Endothelial cell (in vitro differentiated cells): ENCODE data around the gene TRMU. TPM values are rescaled to one million over a fixed set of nuclear protein-coding genes. Genes with fewer than 3 reads are reported as not detected.

Experiments used
- DNase-seq: peaks from one replicate; pipeline ENCODE4 v3.0.0; 2021; ENCODE audit warnings: low spot score
- H3K27ac Mint-ChIP-seq: one replicate; pipeline ENCODE4 v1.8.0; 2021; ENCODE audit warnings: mixed read lengths, inconsistent platforms; ENCODE audit not compliant: unreplicated experiment
- H3K27me3 Mint-ChIP-seq: one replicate; pipeline ENCODE4 v1.8.0; 2021; ENCODE audit warnings: mild to moderate bottlenecking, moderate library complexity, mixed read lengths, inconsistent platforms; ENCODE audit not compliant: unreplicated experiment
- H3K36me3 Mint-ChIP-seq: one replicate; pipeline ENCODE4 v1.8.0; 2021; ENCODE audit warnings: mild to moderate bottlenecking, low read depth, mixed read lengths, inconsistent platforms; ENCODE audit not compliant: unreplicated experiment
- H3K4me1 Mint-ChIP-seq: one replicate; pipeline ENCODE4 v1.8.0; 2021; ENCODE audit warnings: mild to moderate bottlenecking, mixed read lengths, inconsistent platforms; ENCODE audit not compliant: unreplicated experiment
- H3K4me3 Mint-ChIP-seq: one replicate; pipeline ENCODE4 v1.8.0; 2021; ENCODE audit warnings: mild to moderate bottlenecking, mixed read lengths, inconsistent platforms; ENCODE audit not compliant: unreplicated experiment
- H3K9me3 Mint-ChIP-seq: one replicate; pipeline ENCODE4 v1.8.0; 2021; ENCODE audit warnings: mixed read lengths, inconsistent platforms; ENCODE audit not compliant: unreplicated experiment
- CTCF ChIP-seq: fragments of 200-600 bp; sonication (generic); IDR thresholded peaks from one replicate; pipeline ENCODE4 v1.5.0; 2021; ENCODE audit warnings: antibody characterized with exemption; ENCODE audit not compliant: unreplicated experiment
- total RNA-seq: library from RNA; stranded (reverse); fragmentation: NEBNext Ultra II Directional; extraction: Animal tissue kit (Norgen Biotek cat#: 25700); gene quantifications from one replicate; pipeline ENCODE4 v1.2.1, GENCODE V29; 2021; ENCODE audit not compliant: unreplicated experiment

The TRMU gene
- total RNA-seq, 1 donor from 2014 or later, result 41.5 TPM

GRCh38 chr22:46386312-46386711, 50.8 kb downstream of the TRMU start:
- DNase-seq, result no peak
- Mint-ChIP-seq H3K4me3 (no peak overlapping the region), H3K4me1 (no peaks in the 10 kb centered on the region), H3K27me3 (no peaks in the 10 kb centered on the region), H3K27ac (no peak overlapping the region), H3K9me3 (no peaks in the 10 kb centered on the region), H3K36me3 (peaks cover 8% of the 10 kb centered on the region)
- TF ChIP-seq CTCF, result peak; percentile 28

GRCh38 chr22:46387748-46388147, 52.2 kb downstream of the TRMU start:
- no peak for DNase-seq
- no peaks in the 10 kb centered on the region for H3K27me3 Mint-ChIP-seq
- peaks cover 3% of the 10 kb centered on the region for H3K36me3 Mint-ChIP-seq
- H3K27ac Mint-ChIP-seq, result no peak overlapping the region
- no peaks in the 10 kb centered on the region for H3K9me3 Mint-ChIP-seq
- no peak overlapping the region for H3K4me3 Mint-ChIP-seq
- H3K4me1 Mint-ChIP-seq, result no peaks in the 10 kb centered on the region
- TF ChIP-seq CTCF, result no peak

- H3K4me1 Mint-ChIP-seq, result no peaks in the 10 kb centered on the region
- no peak for TF ChIP-seq CTCF
- no peaks in the 10 kb centered on the region for H3K9me3 Mint-ChIP-seq
- H3K27ac Mint-ChIP-seq, result no peak overlapping the region
- H3K4me3 Mint-ChIP-seq, result no peak overlapping the region
- H3K36me3 Mint-ChIP-seq, result no peaks in the 10 kb centered on the region
- DNase-seq, result no peak
- no peaks in the 10 kb centered on the region for H3K27me3 Mint-ChIP-seq
Measured at GRCh38 chr22:46388647-46389046, 53.1 kb downstream of the TRMU start.

GRCh38 chr22:46389081-46389480, 53.6 kb downstream of the TRMU start:
- Mint-ChIP-seq H3K27me3 (peaks cover 4% of the 10 kb centered on the region), H3K27ac (no peak overlapping the region), H3K4me3 (no peak overlapping the region), H3K9me3 (no peaks in the 10 kb centered on the region), H3K4me1 (no peaks in the 10 kb centered on the region), H3K36me3 (no peaks in the 10 kb centered on the region)
- no peak for DNase-seq
- TF ChIP-seq CTCF, result no peak

- Mint-ChIP-seq H3K27ac (no peak overlapping the region), H3K9me3 (no peaks in the 10 kb centered on the region), H3K4me1 (no peaks in the 10 kb centered on the region), H3K36me3 (no peaks in the 10 kb centered on the region), H3K27me3 (peaks cover 4% of the 10 kb centered on the region), H3K4me3 (no peak overlapping the region)
- no peak for TF ChIP-seq CTCF
- DNase-seq, result no peak
Measured at GRCh38 chr22:46390105-46390651, 54.7 kb downstream of the TRMU start.
